NCI-H345 treated with DMSO at 0.1 percent for 48 hours (cell line): ENCODE data around the gene HELZ.
"Not testable (repeated sequence)": the region's sequence is repeated elsewhere in the genome, so short reads cannot be mapped to it uniquely, and the experiment has no call there.

Experiments
- DNase-seq: peaks from one replicate; lab custom pipeline; 2025; ENCODE audit not compliant: unreplicated experiment; lab: John Stamatoyannopoulos, UW

The HELZ gene

GRCh38 chr17:67123699-67124098 lies 121.3 kb downstream of the HELZ start:
- DNase-seq = no peak

GRCh38 chr17:67121316-67121891 lies 123.6 kb downstream of the HELZ start:
- DNase-seq = no peak

- no peak for DNase-seq
Measured at GRCh38 chr17:67119102-67119501, 125.9 kb downstream of the HELZ start.

- no peak for DNase-seq
Measured at GRCh38 chr17:67116045-67116575, 128.9 kb downstream of the HELZ start.

- no peak for DNase-seq
Measured at GRCh38 chr17:67115401-67115800, 129.6 kb downstream of the HELZ start.

GRCh38 chr17:67113486-67113885 lies 131.5 kb downstream of the HELZ start:
- DNase-seq = no peak

- DNase-seq = no peak
Measured at GRCh38 chr17:67111808-67112207, 133.2 kb downstream of the HELZ start.

- no peak for DNase-seq
Measured at GRCh38 chr17:67111327-67111726, 133.7 kb downstream of the HELZ start.

GRCh38 chr17:67110619-67111018 lies 134.4 kb downstream of the HELZ start:
- no peak for DNase-seq

- DNase-seq = no peak
Measured at GRCh38 chr17:67109111-67109510, 135.9 kb downstream of the HELZ start.

GRCh38 chr17:67107811-67108775 lies 136.9 kb downstream of the HELZ start:
- DNase-seq = no peak

- DNase-seq = no peak
Measured at GRCh38 chr17:67107171-67107570, 137.8 kb downstream of the HELZ start.

- no peak for DNase-seq
Measured at GRCh38 chr17:67105213-67105612, 139.8 kb downstream of the HELZ start.

- not testable (repeated sequence) for DNase-seq
Measured at GRCh38 chr17:67104641-67105040, 140.4 kb downstream of the HELZ start.

GRCh38 chr17:67098006-67098405 lies 147.0 kb downstream of the HELZ start:
- DNase-seq = no peak

- DNase-seq = no peak
Measured at GRCh38 chr17:67096609-67097008, 148.4 kb downstream of the HELZ start.

- DNase-seq = no peak
Measured at GRCh38 chr17:67095803-67096202, 149.2 kb downstream of the HELZ start.

GRCh38 chr17:67095291-67095690 lies 149.7 kb downstream of the HELZ start:
- DNase-seq = not testable (repeated sequence)

GRCh38 chr17:67093348-67093747 lies 151.6 kb downstream of the HELZ start:
- DNase-seq = no peak

- not testable (repeated sequence) for DNase-seq
Measured at GRCh38 chr17:67092710-67093109, 152.3 kb downstream of the HELZ start.

- DNase-seq = no peak
Measured at GRCh38 chr17:67092291-67092690, 152.7 kb downstream of the HELZ start.

GRCh38 chr17:67090341-67090740 lies 154.7 kb downstream of the HELZ start:
- DNase-seq = no peak
